HG02870 (cell line): ENCODE data around the gene VIP.
"Not testable (repeated sequence)": the region's sequence is repeated elsewhere in the genome, so short reads cannot be mapped to it uniquely, and the experiment has no call there.

Experiments
- ATAC-seq: cut with Tn5 transposase; IDR thresholded peaks from one replicate; pipeline ENCODE4 v1.9.1; 2021; ENCODE audit warnings: mild to moderate bottlenecking, moderate library complexity; ENCODE audit not compliant: unreplicated experiment

The VIP gene

DNA sequence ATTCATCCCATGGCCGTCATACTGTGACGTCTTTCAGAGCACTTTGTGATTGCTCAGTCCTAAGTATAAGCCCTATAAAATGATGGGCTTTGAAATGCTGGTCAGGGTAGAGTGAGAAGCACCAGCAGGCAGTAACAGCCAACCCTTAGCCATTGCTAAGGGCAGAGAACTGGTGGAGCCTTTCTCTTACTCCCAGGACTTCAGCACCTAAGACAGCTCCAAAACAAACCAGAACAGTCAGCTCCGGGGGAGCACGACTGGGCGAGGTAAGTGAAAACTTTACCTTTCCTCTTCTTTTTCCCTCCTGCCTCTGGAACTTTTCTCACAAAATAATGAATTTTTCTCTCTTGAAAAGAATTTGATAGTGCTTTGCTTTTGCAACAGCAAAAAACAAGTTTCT, at the start of gene VIP:
Gene VIP, plus strand, starts transcription at position 104 of the 400 bp plus-strand sequence. CDS start 1,381 bp downstream, outside the sequence.
- ATAC-seq, result no peak

DNA sequence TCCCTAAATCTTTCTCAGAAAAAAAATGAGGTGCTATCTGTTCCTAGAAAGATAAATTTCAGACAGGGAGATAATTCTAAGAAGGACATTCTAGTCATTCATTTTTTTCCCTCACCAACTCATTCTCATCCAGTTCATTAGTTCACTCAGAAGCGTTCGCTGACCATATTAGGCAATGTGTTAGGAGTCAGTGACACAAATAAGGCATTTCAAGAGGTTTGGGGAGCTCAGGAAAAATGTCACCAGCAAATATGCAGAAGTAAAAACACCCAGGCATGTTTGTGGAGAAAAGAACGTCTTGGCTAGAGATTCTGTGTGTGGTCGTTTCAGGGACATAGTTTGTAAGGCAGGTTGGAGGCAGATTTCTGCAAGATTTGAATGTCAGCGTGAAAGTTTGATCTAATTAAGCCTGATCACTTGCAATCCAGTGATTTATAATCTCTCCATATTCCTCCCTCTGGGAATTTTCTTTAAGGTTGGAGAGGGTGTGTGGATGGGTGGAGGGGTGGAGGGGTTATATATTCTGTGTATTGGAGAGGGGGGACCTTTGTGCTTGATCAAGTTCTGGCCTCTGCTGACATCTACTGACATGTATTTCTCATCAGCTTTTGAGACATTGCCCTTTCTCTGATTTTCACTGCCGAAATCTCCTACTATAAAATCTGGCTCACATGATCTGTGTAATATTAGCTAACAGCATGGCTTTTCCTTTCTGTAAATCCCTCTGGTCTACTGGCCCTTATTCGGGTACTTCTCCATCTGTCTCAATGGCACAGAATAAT, 49.3 kb upstream of the VIP start:
- no peak for ATAC-seq

DNA sequence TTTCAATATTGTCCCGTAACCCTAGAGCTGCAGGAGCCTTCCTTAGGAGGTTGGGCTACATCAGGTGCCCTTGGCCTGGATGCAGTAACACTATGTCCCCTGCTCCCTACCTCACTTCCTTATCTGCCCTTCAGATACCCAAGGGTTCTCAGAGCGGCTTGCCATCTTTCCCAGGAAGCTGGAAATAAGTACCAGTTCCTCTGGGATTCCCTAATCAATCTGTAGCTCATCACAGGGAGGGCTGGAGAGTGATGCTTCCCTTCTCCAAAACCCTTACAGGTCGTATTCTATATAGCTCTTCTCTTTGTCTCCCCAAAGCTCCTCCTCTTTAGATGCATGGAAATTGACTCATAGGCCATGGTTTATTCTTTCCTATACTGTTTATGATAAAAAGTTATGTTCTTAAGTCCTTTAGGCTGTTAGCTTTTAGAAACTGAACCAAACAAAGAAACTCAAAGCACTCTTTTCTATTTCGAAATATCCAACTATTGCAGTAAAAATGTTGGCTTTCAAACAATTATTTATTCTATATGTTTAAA, 48.7 kb upstream of the VIP start:
- no peak for ATAC-seq

DNA sequence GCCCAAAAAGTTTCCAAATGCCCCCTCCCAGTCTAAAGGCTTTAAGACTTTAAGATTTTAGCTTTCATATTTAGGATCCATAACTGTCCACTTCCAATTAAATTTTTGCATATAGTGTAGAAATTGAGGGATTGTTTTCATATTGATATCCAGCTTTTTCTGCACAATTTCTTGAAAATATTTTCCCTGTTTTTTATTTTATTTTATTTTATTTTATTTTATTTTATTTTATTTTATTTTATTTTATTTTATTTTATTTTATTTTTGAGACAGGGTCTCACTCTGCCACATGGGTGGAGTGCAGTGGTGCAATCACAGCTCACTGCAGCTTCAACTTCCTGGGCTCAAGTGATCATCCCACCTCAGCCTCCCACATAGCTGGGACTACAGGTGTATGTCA, 46.8 kb upstream of the VIP start:
- not testable (repeated sequence) for ATAC-seq

DNA sequence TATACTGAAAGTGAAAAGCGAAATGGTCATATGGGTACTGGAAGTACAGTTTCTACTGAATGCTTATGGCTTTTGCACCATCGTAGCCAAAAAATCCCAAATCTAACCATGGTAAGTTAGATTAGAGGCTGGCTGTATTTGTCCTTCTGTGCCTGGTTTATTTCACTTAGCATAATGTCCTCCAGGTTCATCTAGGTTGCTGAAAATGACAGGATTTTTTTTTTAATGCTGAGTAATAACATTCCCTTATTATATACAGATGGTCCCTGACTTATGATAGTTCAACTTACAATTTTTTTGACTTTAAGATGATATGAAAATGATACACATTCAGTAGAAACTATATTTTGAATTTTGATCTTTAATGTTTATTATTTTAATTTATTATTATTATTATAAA, 45.3 kb upstream of the VIP start:
- no peak for ATAC-seq

DNA sequence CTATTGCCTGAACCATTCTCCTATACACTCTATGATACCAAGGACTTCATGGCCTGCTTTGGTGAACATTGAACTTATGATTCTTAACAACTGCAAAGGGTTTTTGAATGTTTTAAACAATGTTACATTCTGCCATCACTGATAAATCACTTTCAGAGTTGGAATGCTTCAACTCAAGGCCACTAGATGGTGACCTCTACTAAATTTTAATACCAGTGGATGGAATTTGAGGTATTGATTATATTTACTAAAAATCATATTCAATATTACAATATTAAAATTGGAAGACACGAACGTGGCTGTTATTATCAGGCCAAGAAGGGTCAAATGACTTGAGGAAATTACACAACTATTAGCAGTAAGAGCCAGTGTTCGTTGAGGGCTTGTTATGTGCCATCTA, 34.3 kb upstream of the VIP start:
- ATAC-seq, result no peak

DNA sequence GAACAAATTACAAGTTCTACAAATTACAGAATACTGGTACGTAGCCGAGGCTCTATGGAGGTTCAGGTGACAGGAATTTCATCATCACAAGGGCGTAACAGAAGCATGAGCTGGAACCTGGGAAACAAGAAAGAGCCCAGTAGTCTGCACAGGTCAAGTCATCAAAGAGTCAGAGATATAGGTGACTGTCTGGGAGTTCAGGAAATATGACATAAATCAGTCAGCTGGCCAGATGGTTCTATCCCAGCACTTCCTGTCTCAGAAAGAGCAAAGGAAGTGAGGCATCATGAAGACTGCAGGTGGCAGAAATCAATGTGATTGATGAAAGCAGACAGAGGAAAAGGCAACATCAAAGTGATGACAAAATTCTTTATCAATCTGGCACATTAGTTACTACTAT, 29.6 kb upstream of the VIP start:
- no peak for ATAC-seq

DNA sequence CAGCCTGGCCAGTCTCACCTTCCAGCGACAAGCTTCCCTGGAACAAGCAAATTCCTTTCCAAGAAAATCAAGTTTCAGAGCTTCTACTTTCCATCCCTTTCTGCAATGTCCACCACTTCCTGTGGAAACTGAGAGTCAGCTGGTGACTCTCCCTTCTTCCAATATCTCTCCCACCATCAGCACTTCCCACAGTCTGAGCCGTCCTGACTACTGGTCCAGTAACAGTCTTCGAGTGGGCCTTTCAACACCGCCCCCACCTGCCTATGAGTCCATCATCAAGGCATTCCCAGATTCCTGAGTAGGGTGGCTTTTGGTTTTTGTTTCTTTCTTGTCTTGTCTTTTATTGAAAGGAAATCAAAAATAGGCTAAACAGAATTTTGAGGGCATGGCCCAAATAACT, 28.6 kb upstream of the VIP start:
- ATAC-seq, result no peak

DNA sequence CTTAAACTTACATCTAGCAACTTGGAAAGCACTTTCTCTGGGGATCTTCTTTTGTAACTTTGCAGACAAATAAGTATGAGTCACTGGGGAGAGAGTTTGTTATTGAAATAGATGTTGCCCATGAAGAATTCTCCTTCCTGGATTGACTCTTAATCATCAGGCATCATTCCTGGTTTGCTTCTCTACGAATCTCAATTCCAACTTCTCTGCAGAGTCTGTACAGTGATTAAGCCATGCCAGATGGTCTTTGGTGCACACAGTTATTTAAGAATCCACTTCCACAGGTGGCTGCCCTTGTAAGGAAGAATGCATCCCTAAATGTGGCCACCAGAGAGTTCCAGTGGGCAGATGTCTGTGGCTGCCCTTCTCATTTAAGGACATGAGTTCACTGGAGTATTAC, 27.2 kb upstream of the VIP start:
- no peak for ATAC-seq

DNA sequence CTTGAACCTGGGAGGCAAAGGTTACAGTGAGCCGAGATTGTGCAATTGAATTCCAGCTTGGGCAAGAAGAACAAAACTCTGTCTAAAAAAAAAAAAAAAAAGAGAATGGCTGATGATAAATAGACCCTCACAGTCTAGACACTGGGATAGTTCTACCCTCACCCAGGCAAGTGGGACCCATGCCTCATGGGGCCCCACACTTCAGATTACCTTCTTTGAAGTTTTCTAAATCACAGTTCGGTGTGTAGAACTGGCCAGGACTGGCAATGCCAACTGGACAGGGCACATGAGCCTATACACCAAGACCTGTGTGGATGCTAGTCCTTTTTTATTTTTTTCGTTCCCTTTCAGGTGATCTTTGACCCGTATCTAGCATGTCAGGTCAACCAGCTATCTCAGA, 24.3 kb upstream of the VIP start:
- ATAC-seq, result no peak

DNA sequence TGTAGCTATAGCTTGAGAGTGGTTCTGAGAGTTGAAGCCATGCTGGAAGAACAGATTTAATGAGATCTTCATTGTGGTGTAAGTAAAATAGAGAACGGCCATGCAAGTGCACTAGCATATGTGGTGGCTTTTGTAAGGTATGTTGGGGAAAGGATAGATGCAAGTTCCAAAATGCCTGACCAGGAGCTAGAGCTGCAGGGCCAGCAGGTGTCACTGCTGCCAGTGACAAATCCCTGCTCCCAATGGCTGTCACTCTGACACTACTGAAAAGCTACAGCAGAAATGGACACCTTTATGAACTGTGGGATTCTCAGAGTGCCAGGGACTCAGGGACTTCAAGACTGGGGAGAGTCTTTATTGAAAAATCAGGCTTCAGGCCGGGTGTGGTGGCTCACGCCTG, 23.1 kb upstream of the VIP start:
- no peak for ATAC-seq

DNA sequence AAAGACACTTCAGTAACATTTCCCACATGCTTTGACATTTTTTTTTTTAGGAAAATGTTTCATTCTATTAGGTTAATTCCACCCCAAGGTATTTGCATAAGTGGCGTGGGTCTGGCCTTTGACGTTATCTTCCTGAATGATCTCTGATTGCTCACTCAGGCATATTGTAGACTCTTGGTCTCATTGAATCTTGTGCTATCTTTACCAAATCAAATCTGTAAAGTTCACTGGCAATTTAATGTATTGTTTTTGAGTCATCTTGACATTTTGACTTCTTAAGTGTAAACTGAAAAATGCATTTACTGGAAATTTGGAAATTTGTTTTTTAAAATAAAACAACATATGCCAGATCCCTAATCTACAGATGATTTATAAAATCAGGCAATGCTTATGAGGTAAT, 16.0 kb upstream of the VIP start:
- no peak for ATAC-seq

DNA sequence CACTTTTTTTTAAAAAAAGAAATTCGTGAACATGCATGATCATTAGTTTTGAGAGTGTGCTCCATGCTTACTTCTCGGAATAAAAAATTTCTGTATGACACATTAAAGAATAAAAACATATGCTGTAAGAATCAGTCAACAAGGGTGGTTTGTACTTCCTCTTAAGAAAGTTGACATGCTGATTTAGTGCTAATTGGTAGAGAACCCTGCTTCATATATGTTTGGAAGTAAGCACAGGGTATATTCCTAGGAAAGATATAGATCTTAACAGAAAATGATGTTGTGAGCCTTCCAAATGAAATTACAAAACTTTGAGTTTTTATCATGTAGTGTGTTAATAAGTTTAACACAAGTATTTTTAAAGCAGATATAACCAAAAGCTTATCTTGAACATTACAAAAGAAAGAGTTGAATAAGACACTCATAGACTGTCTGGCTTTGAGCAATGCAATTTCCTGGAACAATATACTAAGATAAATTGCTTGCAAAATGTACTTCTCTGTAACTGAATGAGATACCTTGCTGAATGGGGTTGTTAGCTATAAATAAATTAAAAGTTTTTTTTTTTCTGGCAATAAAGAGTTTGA, 13.8 kb upstream of the VIP start:
- no peak for ATAC-seq

DNA sequence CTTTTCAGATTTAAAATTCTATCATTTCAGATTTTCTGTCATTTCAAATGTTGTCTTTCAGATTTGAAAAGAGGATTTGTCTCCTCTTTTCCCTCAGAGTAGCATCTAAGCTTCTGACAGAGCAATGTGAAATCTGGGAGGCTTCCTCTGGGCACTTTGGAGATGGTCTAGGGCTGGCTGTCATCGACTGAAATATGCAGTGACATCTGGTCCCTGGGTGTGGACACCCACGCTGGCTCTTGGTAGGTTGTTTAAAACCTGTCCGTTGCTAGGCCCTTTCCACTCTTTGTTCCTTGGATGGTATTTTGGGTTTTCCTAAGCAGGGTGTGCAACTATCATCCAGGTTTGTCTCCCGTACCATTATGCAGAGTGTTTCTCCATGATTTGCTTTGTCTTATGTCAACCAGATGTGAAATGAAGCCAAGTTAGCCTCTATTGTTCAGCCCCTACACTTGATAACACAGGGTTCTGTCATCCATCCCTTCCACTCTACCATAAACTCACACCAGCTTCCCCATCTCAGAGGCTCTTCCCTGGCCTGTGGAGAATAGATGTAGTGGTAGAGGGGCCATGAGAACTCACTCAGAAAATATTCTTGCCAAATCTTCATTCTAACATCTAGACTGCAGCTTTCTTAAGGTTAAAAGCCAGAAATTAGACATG, 5.0 kb upstream of the VIP start:
- ATAC-seq, result no peak

DNA sequence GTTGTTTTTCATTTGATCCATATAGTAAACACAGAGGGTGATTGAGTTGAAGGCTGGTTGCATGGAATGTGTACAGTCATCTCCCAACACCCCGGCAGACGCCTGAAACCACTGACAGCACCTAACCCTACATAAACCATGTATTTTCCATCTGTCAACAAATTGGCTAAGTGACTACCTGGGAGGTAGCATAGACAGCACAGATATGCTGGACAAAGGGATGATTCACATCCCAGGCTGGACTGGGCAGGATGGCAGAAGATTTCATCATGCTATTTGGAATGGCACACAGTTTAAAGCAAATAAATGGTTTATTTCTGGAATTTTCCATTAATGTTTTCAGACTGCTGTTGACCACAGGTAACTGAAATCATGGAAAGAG, 4.4 kb upstream of the VIP start:
- no peak for ATAC-seq

DNA sequence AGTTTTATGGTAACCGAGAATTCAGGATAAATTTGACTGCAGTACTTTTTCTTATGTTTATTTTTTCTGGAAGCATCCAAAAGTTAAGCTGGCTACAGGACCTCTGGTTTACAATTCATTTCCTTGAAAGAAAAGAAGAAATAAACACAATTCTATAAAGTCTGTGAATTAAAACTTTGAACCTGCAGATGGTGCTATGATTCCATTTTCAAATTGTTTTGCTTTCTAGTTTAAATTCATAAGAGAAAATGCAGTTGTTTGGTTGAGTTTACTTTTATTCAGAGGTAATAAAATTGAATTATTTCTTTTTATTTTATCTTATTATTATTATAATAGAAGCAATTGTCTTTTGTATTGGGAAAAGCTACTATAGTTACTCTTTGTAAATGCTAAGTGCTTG, 1.8 kb upstream of the VIP start:
- no peak for ATAC-seq

DNA sequence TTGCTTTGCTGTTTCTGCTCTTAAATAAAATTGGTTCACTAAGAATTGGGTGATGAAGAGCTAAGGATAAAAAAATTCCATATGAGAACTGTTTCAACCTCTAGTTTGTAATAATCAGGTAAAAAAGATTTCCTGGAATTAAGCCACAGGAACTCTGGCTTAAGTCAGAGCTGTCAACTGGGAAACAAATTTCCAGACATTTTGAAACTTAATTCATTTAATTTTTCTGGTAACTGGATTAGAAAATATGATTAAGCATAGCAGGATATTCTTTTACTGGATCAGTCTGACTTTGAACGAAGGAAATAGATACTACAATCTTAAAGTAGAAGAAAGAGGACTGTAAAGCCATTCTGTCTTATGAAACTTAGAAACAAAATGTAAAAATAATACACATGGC, 1.3 kb upstream of the VIP start:
- no peak for ATAC-seq

DNA sequence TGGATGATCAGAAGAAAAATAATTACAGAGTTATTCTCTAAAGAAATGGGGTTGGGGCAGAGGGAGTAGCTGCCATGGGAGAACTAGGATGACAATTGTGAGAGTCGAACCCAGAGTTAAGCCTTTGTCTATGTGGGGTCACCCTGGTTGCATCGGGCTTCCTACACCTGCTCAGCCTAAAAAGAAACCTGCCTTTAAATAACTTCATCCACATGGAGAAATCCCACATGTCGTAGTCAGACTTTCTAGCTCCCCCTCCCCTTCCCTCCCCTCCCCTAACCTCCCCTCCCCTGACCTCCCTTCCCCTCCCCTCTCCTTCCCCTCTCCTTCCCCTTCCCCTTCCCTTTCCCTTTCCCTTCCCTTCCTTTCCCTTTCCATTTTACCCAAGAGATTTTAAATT, 14.7 kb downstream of the VIP start:
- ATAC-seq, result no peak

DNA sequence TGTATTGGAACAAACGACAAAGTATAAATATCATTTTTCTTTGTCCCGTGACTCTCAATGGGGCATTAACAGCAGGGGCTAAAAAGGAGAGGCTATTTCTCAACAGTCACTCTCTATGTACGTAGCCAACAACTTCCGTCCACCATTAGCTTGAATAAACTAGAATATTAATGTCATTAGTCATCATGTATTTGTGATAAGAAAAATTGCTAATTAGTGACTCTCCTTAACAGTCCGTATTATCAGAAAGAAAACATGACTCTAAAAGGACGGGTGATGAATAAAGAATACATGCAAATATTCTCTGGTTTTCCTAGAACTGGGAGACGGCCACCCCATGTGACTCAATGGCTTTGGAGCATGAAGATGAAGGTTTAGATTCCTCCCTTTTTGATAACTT, 18.6 kb downstream of the VIP start:
- no peak for ATAC-seq

DNA sequence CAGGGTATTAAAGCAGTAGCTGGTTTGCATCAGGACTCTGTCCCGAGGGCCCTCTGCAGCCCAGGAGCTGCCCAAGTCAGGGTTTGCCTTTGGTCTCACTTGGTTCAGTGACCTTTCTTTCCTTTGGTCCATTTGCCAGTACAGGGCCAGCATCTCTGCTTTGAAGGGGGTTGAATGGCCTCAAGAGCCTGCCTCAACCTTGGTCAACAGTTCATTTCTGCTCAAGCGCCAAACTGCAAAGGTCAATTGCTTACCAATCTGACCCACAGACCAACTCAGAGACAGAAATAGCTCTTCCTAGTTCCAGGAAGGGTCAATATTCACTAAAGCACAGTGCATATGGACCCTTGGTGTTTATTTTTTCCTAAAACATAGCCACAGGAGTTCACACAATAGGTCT, 19.4 kb downstream of the VIP start:
- no peak for ATAC-seq

DNA sequence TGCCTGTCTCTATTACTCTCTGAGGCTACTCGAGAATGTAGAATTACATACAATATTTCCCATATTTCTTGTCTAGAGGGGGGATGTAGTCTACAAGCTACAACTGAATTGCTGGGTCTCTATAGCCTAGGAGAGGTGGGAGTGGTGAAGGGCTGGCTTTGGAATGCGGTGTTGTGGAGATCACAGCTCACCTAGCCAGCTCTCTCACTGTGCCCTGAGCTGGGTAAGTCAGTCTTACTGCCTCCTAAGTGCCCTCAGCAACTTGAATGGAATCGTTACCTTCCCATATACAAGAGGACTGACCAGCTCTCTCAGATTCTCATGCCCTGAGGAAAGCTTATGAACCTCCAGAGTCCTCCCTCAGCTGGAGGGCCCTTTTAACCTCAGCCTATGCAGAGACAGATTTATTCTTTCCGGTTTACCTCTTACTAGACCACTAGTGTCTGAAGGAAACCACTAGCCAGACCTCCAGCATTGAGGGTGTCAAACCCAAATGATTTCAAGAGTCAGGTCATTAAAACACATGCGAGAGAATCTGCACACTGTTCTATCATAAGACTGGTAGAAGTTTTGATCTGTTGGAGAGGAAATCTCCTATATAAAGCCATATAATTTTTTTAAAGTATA, 20.6 kb downstream of the VIP start:
- no peak for ATAC-seq

DNA sequence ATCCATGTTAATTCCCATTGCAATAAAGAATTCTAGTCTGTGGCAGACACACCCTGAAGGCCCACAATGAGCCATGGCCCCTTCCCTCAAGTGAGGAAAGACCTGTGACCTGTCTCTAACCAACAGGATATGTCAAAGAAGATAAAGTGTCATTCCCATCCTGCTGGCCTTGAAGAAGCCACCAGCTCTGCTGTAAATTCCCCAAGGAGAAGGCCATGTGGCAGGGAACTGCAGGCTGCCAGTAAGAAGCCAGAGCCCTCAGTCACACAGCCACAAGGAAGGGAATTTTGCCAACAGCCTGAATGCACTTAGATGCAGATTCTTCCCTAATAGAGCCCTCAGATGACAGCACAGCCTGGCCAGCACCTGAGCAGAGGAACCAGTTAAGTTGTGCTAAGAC, 24.8 kb downstream of the VIP start:
- ATAC-seq, result no peak
